Mucosa of stomach (tissue), 1 donor: ENCODE measurements around the gene LGR4.
"Not testable (repeated sequence)": the region's sequence is repeated elsewhere in the genome, so short reads cannot be mapped to it uniquely, and the experiment has no call there.

Experiments used
- H3K27me3 ChIP-seq: one replicate; pipeline ENCODE4 v1.7.0; 2013; ENCODE audit warnings: mild to moderate bottlenecking, low read length; ENCODE audit not compliant: control insufficient read depth, insufficient read depth
- H3K36me3 ChIP-seq: one replicate; pipeline ENCODE4 v1.7.0; 2013; ENCODE audit warnings: low read length; ENCODE audit not compliant: control insufficient read depth, insufficient read depth
- H3K4me1 ChIP-seq: one replicate; pipeline ENCODE4 v1.7.0; 2013; ENCODE audit warnings: mild to moderate bottlenecking, low read length; ENCODE audit not compliant: control insufficient read depth, insufficient read depth
- H3K4me3 ChIP-seq: one replicate; pipeline ENCODE4 v1.7.0; 2013; ENCODE audit warnings: low read length
- H3K9ac ChIP-seq: one replicate; pipeline ENCODE4 v1.7.0; 2013; ENCODE audit warnings: mild to moderate bottlenecking, low read length, moderate library complexity
- H3K9me3 ChIP-seq: one replicate; pipeline ENCODE4 v1.7.0; 2013; ENCODE audit warnings: mild to moderate bottlenecking, low read length, moderate library complexity; ENCODE audit not compliant: control insufficient read depth
- donor health status: Pancreatic carcinoma.

The LGR4 gene

DNA sequence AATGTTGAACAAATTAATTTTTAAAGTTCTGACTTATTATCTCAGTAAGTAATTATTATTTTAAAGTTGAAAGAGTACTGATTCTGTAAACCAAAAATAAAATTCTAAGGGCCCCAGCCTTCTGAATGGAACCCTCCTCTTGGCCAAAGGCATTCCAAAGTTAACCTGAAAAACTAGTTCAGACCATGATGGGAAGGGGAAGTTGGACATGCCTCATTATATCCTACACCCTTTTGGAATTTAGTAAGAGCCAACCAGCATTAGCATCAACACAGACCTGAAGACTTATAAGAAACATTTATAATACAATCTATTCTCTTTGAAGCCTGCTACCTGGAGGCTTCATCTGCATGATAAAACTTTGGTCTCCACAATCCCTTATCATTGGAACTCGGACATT lies 18.9 kb downstream of the LGR4 start:
- Histone ChIP-seq H3K9me3 (no peaks in the 10 kb centered on the region), H3K4me1 (peaks cover 18% of the 10 kb centered on the region)

GRCh38 chr11:27452147-27452546 lies 20.4 kb downstream of the LGR4 start:
- Histone ChIP-seq H3K9ac (no peak overlapping the region), H3K9me3 (no peaks in the 10 kb centered on the region), H3K27me3 (no peaks in the 10 kb centered on the region), H3K4me1 (peaks cover 18% of the 10 kb centered on the region), H3K4me3 (no peak overlapping the region), H3K36me3 (no peaks in the 10 kb centered on the region)

More for the DNA sequence above, 18.9 kb downstream of the LGR4 start:
- H3K36me3 ChIP-seq = no peaks in the 10 kb centered on the region
- no peak overlapping the region for H3K9ac ChIP-seq
- no peak overlapping the region for H3K4me3 ChIP-seq
- no peaks in the 10 kb centered on the region for H3K27me3 ChIP-seq

DNA sequence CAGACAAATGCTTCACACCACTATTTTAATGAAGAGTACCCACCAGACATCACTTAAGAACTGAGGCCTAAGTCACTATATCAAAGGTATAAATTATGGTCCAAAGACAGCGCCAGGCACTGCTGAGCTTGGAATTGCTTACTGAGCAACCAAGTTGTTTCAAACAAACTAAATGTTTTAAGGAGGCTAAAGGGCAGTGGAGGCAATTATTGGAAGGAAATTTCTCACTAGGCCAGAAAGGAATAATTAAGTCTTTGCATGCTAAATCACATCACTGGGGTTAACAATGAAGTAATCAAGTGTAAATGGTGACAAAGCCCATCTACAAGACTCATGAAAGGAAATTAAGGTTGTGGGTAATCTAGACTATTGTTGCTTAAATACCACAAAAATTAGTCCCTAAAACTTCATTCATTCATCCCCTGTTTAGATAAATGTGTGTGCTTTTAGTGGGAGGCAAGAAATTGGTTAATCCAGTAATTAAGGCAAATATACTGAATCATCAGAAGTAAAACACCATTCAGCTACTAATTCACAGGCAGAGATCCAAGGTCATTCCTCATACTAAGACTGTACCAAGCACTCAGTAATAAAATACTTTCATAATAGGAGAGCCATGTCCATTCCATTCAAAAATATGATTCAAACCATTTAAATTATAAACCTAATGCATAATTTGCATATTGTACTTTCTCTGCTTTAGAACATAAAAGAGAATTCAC lies 21.2 kb downstream of the LGR4 start:
- Histone ChIP-seq H3K9ac (no peak overlapping the region), H3K9me3 (no peaks in the 10 kb centered on the region), H3K4me1 (peaks cover 18% of the 10 kb centered on the region), H3K27me3 (no peaks in the 10 kb centered on the region), H3K4me3 (no peak overlapping the region), H3K36me3 (no peaks in the 10 kb centered on the region)

DNA sequence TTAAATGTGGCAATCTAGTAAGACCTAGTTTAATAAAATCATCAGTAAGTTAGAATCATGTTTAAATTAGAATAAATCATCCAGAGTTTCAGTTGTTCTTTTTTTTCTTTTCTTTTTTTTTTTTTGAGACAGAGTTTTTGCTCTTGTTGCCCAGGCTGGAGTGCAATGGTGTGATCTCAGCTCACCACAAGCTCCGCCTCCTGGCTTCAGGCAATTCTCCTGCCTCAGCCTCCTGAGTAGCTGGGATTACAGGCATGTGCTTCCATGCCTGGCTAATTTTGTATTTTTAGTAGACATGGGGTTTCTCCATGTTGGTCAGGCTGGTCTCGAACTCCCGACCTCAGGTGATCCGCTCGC lies 24.4 kb downstream of the LGR4 start:
- peaks cover 18% of the 10 kb centered on the region for H3K4me1 ChIP-seq
- H3K27me3 ChIP-seq, H3K36me3 ChIP-seq, H3K4me3 ChIP-seq, H3K9me3 ChIP-seq, H3K9ac ChIP-seq: not testable (repeated sequence)

- Histone ChIP-seq H3K4me1 (peaks cover 18% of the 10 kb centered on the region), H3K4me3 (no peak overlapping the region), H3K9ac (no peak overlapping the region), H3K36me3 (no peaks in the 10 kb centered on the region), H3K9me3 (no peaks in the 10 kb centered on the region), H3K27me3 (no peaks in the 10 kb centered on the region)
These were observed 25.1 kb downstream of the LGR4 start for GRCh38 chr11:27447288-27448183.

DNA sequence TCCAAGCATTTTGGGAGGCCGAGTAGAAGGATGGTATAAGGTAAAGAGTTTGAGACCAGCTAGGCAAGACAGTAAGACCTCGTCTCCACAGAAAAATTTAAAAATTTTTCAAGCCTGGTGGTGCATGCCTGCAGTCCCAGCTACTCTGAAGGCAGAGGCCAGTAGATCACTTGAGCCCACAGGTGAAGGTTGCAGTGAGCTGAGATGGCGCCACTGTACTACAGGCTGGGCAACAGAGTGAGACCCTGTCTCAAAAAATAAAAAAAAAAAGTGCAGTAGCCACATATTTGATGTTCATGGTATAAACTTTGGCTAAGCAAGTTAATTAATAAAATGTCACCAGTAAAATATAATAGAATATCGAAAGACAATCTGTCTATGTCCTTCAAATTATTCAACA lies 27.0 kb downstream of the LGR4 start:
- no peak overlapping the region for H3K9ac ChIP-seq
- H3K36me3 ChIP-seq = no peaks in the 10 kb centered on the region
- H3K27me3 ChIP-seq = no peaks in the 10 kb centered on the region
- H3K4me1 ChIP-seq = peaks cover 18% of the 10 kb centered on the region
- no peak overlapping the region for H3K4me3 ChIP-seq
- H3K9me3 ChIP-seq = no peaks in the 10 kb centered on the region

GRCh38 chr11:27444801-27445215 lies 27.8 kb downstream of the LGR4 start:
- H3K9me3 ChIP-seq = no peaks in the 10 kb centered on the region
- no peak overlapping the region for H3K4me3 ChIP-seq
- no peaks in the 10 kb centered on the region for H3K27me3 ChIP-seq
- H3K4me1 ChIP-seq = peaks cover 18% of the 10 kb centered on the region
- H3K9ac ChIP-seq = no peak overlapping the region
- H3K36me3 ChIP-seq = no peaks in the 10 kb centered on the region

DNA sequence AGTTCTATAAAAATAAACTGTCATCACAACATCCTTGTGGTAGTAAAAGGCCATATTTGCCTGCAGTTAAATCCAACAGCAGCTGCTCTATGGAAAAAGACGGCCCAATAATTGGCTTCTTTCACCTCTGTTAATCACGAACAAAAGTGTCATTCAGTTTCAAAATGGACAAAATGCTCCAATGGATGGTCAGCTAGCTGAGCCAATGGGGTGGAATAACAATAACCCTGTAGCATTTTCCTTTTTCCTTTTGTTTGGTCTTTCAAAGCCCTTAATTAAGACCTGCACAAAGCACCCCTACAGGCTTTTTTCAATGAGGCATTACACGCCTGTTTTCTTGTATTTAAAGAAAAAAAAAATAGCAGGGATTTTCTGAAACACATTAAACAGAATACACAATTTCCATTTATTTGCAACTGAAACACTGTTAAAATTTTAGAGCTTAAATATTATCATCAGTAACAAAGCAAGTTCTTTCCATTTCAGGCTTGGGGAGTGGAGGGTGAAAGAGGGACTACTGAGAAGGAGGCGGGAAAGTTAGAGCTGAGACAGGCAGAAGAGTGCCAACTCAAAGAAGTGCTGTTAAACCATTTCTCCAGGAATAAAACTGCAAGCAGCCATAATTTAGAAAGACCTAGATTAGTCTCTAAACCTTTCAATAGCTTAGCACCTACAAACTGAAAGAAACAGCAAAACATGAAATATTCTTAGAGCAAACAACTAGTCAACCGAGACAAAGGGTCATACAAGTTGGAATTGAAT lies 28.7 kb downstream of the LGR4 start:
- no peaks in the 10 kb centered on the region for H3K36me3 ChIP-seq
- H3K9me3 ChIP-seq = no peaks in the 10 kb centered on the region
- no peak overlapping the region for H3K4me3 ChIP-seq
- no peak overlapping the region for H3K9ac ChIP-seq
- peaks cover 18% of the 10 kb centered on the region for H3K4me1 ChIP-seq
- no peaks in the 10 kb centered on the region for H3K27me3 ChIP-seq

- Histone ChIP-seq H3K9me3 (no peaks in the 10 kb centered on the region), H3K36me3 (no peaks in the 10 kb centered on the region), H3K27me3 (no peaks in the 10 kb centered on the region), H3K4me3 (no peak overlapping the region), H3K9ac (no peak overlapping the region), H3K4me1 (peaks cover 22% of the 10 kb centered on the region)
These were observed 29.4 kb downstream of the LGR4 start for GRCh38 chr11:27443227-27443626.

GRCh38 chr11:27440090-27440489 lies 32.5 kb downstream of the LGR4 start:
- Histone ChIP-seq H3K4me1 (peaks cover 18% of the 10 kb centered on the region), H3K4me3 (no peak overlapping the region), H3K27me3 (no peaks in the 10 kb centered on the region), H3K36me3 (no peaks in the 10 kb centered on the region), H3K9ac (no peak overlapping the region), H3K9me3 (no peaks in the 10 kb centered on the region)

DNA sequence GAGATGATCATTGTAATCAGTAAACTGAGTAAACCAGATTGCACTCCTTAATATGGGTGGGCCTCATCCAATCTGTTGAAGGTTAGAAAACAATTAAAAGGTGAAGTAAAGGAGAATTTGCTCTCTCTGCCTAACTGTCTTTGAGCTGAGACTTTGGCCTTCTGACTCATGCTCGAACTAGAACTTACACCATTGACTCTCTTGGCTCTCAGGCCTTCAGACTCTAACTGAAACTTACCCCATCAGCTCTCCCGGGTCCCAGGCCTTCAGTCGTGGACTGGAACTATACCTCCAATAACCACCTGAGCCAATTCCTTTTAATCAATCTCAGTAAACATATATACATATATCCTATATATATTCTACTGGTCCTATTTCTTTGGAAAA lies 34.0 kb downstream of the LGR4 start:
- Histone ChIP-seq H3K36me3 (no peaks in the 10 kb centered on the region), H3K9me3 (no peaks in the 10 kb centered on the region), H3K27me3 (no peaks in the 10 kb centered on the region), H3K9ac (no peak overlapping the region), H3K4me3 (no peak overlapping the region), H3K4me1 (peaks cover 11% of the 10 kb centered on the region)
